ENCODE measurements around the gene IL10RB. TPM values are rescaled to one million over a fixed set of nuclear protein-coding genes. Genes with fewer than 3 reads are reported as not detected.

IL10RB gene
- total RNA-seq (32.5 and 35.5 TPM in 2 replicates), polyA plus RNA-seq (29.3 and 39.4 TPM in 2 replicates), polyA minus RNA-seq (25.0 and 39.7 TPM in 2 replicates)
- total RNA-seq (2013) = 55.8 TPM

- no peaks in the 10 kb centered on the region for H4K20me1 ChIP-seq (ENCODE audit: control insufficient read depth, insufficient read depth, low read length, poor library complexity, severe bottlenecking)
- peaks cover 7 to 31% of the 10 kb centered on the region in 2 experiments for H3K36me3 ChIP-seq (replicated peaks in 1 of 2; ENCODE audit: control extremely low read depth in 1 of 2, control insufficient read depth in 1 of 2, extremely low read depth in 1 of 2, insufficient read depth in 2 of 2, low read length in 1 of 2)
- ChIA-PET POLR2A (interaction anchor here (0.9 to 3.6 kb wide), 8 partner anchors 30 to 214 kb away, joined by 3 to 22 read pairs (median 8); partner anchors contain the start of genes IFNAR1, IFNGR2 and TMEM50B), CTCF (interaction anchor here (1.0 to 4.3 kb wide), 13 partner anchors 15 to 179 kb away, joined by 3 to 20 read pairs (median 8); partner anchors contain the start of gene IFNAR1)
- peak within 1 kb of the TSS; percentile 83 for H3K4me2 ChIP-seq (replicated peaks; ENCODE audit: low read depth, low read length, poor library complexity, severe bottlenecking)
- no peaks in the 10 kb centered on the region for H3K9me3 Mint-ChIP-seq (ENCODE audit: insufficient read depth)
- peak within 1 kb of the TSS; percentile 98 for H3K4me3 Mint-ChIP-seq
- TF ChIP-seq, protein P1, sequence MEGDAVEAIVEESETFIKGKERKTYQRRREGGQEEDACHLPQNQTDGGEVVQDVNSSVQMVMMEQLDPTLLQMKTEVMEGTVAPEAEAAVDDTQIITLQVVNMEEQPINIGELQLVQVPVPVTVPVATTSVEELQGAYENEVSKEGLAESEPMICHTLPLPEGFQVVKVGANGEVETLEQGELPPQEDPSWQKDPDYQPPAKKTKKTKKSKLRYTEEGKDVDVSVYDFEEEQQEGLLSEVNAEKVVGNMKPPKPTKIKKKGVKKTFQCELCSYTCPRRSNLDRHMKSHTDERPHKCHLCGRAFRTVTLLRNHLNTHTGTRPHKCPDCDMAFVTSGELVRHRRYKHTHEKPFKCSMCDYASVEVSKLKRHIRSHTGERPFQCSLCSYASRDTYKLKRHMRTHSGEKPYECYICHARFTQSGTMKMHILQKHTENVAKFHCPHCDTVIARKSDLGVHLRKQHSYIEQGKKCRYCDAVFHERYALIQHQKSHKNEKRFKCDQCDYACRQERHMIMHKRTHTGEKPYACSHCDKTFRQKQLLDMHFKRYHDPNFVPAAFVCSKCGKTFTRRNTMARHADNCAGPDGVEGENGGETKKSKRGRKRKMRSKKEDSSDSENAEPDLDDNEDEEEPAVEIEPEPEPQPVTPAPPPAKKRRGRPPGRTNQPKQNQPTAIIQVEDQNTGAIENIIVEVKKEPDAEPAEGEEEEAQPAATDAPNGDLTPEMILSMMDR (IDR thresholded peaks at IDR 0.05) = no peak
- no peak for TF ChIP-seq EZH2 (IDR thresholded peaks at IDR 0.05; ENCODE audit: borderline replicate concordance, insufficient read depth, low read depth, low read length, poor library complexity, severe bottlenecking)
- H2AFZ ChIP-seq (ENCODE audit: insufficient read depth, low read depth, low read length, poor library complexity, severe bottlenecking) = peak within 1 kb of the TSS; percentile 80
- intact Hi-C loops (cut with micrococcal nuclease) = loop anchor here (1.0 to 5.0 kb wide), 5 partner anchors 37 to 539 kb away; partner anchors contain the start of genes IFNAR2 and SYNJ1
- peak; percentile 87 for DNase-seq
- H3K4me1 ChIP-seq (ENCODE audit: control insufficient read depth in 2 of 2, insufficient read depth in 2 of 2, low read length in 2 of 2) = peaks cover 35 to 56% of the 10 kb centered on the region in 2 donors
- peaks cover 57% of the 10 kb centered on the region for H3K79me2 ChIP-seq (ENCODE audit: control insufficient read depth, insufficient read depth, low read length)
- no peaks in the 10 kb centered on the region for H3K27me3 ChIP-seq (replicated peaks in 1 of 4; ENCODE audit: control extremely low read depth in 1 of 4, control insufficient read depth in 3 of 4, insufficient read depth in 4 of 4, low read length in 3 of 4)
- WGBS (ENCODE audit: insufficient coverage) = under 1% methylated on average over 54 of the region's 60 CpGs
- H3K27ac Mint-ChIP-seq = peak within 1 kb of the TSS; percentile 95
- H3K4me3 ChIP-seq (ENCODE audit: control extremely low read depth in 1 of 5, extremely low read depth in 1 of 5, insufficient read depth in 1 of 5, low read depth in 2 of 5, low read length in 4 of 5) = peak within 1 kb of the TSS; percentile 71 to 94 (median 88)
- ATAC-seq (ENCODE audit: low read depth) = peak; percentile 77
- no peaks in the 10 kb centered on the region for H3K9me3 ChIP-seq (ENCODE audit: control extremely low read depth in 1 of 3, control insufficient read depth in 2 of 3, insufficient read depth in 1 of 3, low read length in 2 of 3)
- peaks cover 55% of the 10 kb centered on the region for H3K4me1 Mint-ChIP-seq
- peak within 1 kb of the TSS; percentile 82 to 91 for H3K27ac ChIP-seq (ENCODE audit: low read length in 2 of 2)
- no peaks in the 10 kb centered on the region for H3K27me3 Mint-ChIP-seq
- H3K9ac ChIP-seq (ENCODE audit: low read length) = peak within 1 kb of the TSS; percentile 91
Measured at GRCh38 chr21:33266050-33266788, at the start of gene IL10RB. TSS of gene IL10RB (plus strand) at chr21:33266367. CDS start at chr21:33266466, 99 bp downstream.
